Body of pancreas (tissue), 4 donors: ENCODE data around the gene DHX36. TPM values are rescaled to one million over a fixed set of nuclear protein-coding genes. Genes with fewer than 3 reads are reported as not detected.

Experiments
- ATAC-seq: fragments of 150-250 bp; one replicate; pipeline ENCODE4 v1.9.1; 2016
- DNase-seq, 4 donors: peaks; one replicate each; pipeline ENCODE4 v3.0.0-alpha.2; 2019
- H3K27ac ChIP-seq, 4 donors: fragments of 200-600 bp; sonication (generic); 1 replicate in 3 of 4; 2 replicates in 1 of 4; pipeline versions ENCODE4 v1.5.1 to v1.6.1; 2016 to 2019; ENCODE audit warnings: mild to moderate bottlenecking in 1 of 4, mixed read lengths in 1 of 4, moderate library complexity in 1 of 4
- H3K27me3 ChIP-seq, 2 donors: fragments of 200-600 bp; sonication (generic); one replicate each; pipeline ENCODE4 v1.6.0; 2016; ENCODE audit warnings: mild to moderate bottlenecking in 1 of 2
- H3K36me3 ChIP-seq, 2 donors: fragments of 200-600 bp; sonication (generic); replicated peaks in 1 of 2; 2 replicates each; pipeline ENCODE4 v1.5.1; 2016; ENCODE audit warnings: low read depth in 2 of 2; ENCODE audit not compliant: insufficient read depth in 1 of 2
- H3K4me1 ChIP-seq: fragments of 200-600 bp; sonication (generic); one replicate; pipeline ENCODE4 v1.6.0; 2016
- H3K4me3 ChIP-seq, 2 donors: fragments of 200-600 bp; sonication (generic); 1 replicate in 1 of 2; 2 replicates in 1 of 2; pipeline ENCODE4 v1.5.1; 2016 to 2019
- H3K9me3 ChIP-seq, 3 donors: fragments of 200-600 bp; sonication (generic); 1 replicate in 2 of 3; 2 replicates in 1 of 3; pipeline ENCODE4 v1.5.1; 2016
- CTCF ChIP-seq, 7 experiments: fragments of 450-650 bp in 4 of 7; fragments of 200-600 bp in 3 of 7; sonication (generic) in 3 of 7; IDR thresholded peaks; one replicate each; pipeline ENCODE4 v1.5.1; 2016 to 2019; ENCODE audit warnings: antibody characterized with exemption in 7 of 7
- POLR2A ChIP-seq, 3 donors: fragments of 450-650 bp; IDR thresholded peaks; one replicate each; pipeline ENCODE4 v1.6.1; 2016; ENCODE audit warnings: antibody characterized with exemption in 3 of 3, mild to moderate bottlenecking in 2 of 3
- WGBS, 2 donors: methylation state at CpG; one replicate each; pipeline ENCODE4 v1.1.5; 2017; 5-methylcytosine and 5-hydroxymethylcytosine counted together
- intact Hi-C: fragments of 100-400 bp; cut with DNase I; formaldehyde crosslinking; loops from one replicate; pipeline ENCODE4 v1.15.1; 2023
- total RNA-seq, 2 donors: library from RNA; depleted of rRNA; stranded (reverse); fragments of >200 nt; gene quantifications; one replicate each; pipeline ENCODE4 v1.1.0, GENCODE V29; 2016

DHX36 gene
- total RNA-seq, 2 donors from 2014 or later, result 30.6 to 58.3 TPM

GRCh38 chr3:154334973-154335420 lies 10.7 kb upstream of the DHX36 start:
- 2 to 4% methylated on average over 3 of the region's 3 CpGs for WGBS, 2 donors
- Histone ChIP-seq H3K27me3 (no peaks in the 10 kb centered on the region), H3K36me3 (no peaks in the 10 kb centered on the region), H3K27ac (no peak overlapping the region), H3K4me1 (no peaks in the 10 kb centered on the region), H3K9me3 (no peaks in the 10 kb centered on the region), H3K4me3 (no peak overlapping the region)
- TF ChIP-seq CTCF (IDR thresholded peaks at IDR 0.05), result peak; percentile 23 to 71 (median 48)
- no peak for TF ChIP-seq POLR2A (IDR thresholded peaks at IDR 0.05)
- intact Hi-C loops, result loop anchor here (10.0 kb wide), 1 partner anchor 990 kb away; no protein-coding TSS in a partner anchor
- DNase-seq (no peak), ATAC-seq (peak; percentile 50)

GRCh38 chr3:154327871-154328270 lies 3.6 kb upstream of the DHX36 start:
- TF ChIP-seq CTCF (IDR thresholded peaks at IDR 0.05), result no peak
- TF ChIP-seq POLR2A (IDR thresholded peaks at IDR 0.05), result no peak
- Histone ChIP-seq H3K27me3 (no peaks in the 10 kb centered on the region), H3K4me1 (peaks cover 10% of the 10 kb centered on the region), H3K4me3 (no peak overlapping the region), H3K27ac (no peak overlapping the region), H3K36me3 (no peaks in the 10 kb centered on the region), H3K9me3 (no peaks in the 10 kb centered on the region)
- no peak for DNase-seq
- intact Hi-C loops, result no loop called here
- ATAC-seq, result no peak

- no peaks in the 10 kb centered on the region for H3K27me3 ChIP-seq
- peaks cover 34% of the 10 kb centered on the region for H3K4me1 ChIP-seq
- no peaks in the 10 kb centered on the region for H3K9me3 ChIP-seq
- TF ChIP-seq CTCF (IDR thresholded peaks at IDR 0.05), result no peak
- TF ChIP-seq POLR2A (IDR thresholded peaks at IDR 0.05), result no peak
- no peaks in the 10 kb centered on the region for H3K36me3 ChIP-seq
- H3K27ac ChIP-seq, result peak overlapping the region; percentile 66 to 93 (median 80)
- DNase-seq (no peak), ATAC-seq (peak; percentile 22)
- intact Hi-C loops, result no loop called here
- 51 to 69% methylated on average over 3 of the region's 3 CpGs for WGBS, 2 donors
- H3K4me3 ChIP-seq, result no peak overlapping the region
Observed at GRCh38 chr3:154324919-154325318, 632 bp upstream of the DHX36 start.

GRCh38 chr3:154316974-154317767 lies 7.1 kb downstream of the DHX36 start:
- WGBS, 2 donors, result 77% methylated on average over 5 of the region's 5 CpGs
- Histone ChIP-seq H3K4me1 (peaks cover 27% of the 10 kb centered on the region), H3K4me3 (no peak overlapping the region), H3K27me3 (no peaks in the 10 kb centered on the region), H3K36me3 (peaks cover 0 to 8% of the 10 kb centered on the region in 2 donors), H3K27ac (no peak overlapping the region), H3K9me3 (no peaks in the 10 kb centered on the region)
- intact Hi-C loops, result no loop called here
- TF ChIP-seq POLR2A (IDR thresholded peaks at IDR 0.05) (no peak), CTCF (IDR thresholded peaks at IDR 0.05) (no peak)
- no peak for ATAC-seq
- DNase-seq, result no peak

- 88 to 100% methylated on average over 1 of the region's 1 CpG for WGBS, 2 donors
- DNase-seq, result no peak
- no peak for ATAC-seq
- Histone ChIP-seq H3K9me3 (no peaks in the 10 kb centered on the region), H3K27ac (no peak overlapping the region), H3K4me3 (no peak overlapping the region), H3K27me3 (no peaks in the 10 kb centered on the region), H3K36me3 (peaks cover 0 to 12% of the 10 kb centered on the region in 2 donors), H3K4me1 (peaks cover 10% of the 10 kb centered on the region)
- intact Hi-C loops, result no loop called here
- no peak for TF ChIP-seq POLR2A (IDR thresholded peaks at IDR 0.05)
- no peak for TF ChIP-seq CTCF (IDR thresholded peaks at IDR 0.05)
Observed at GRCh38 chr3:154314152-154314551, 10.1 kb downstream of the DHX36 start.
